D341Med (cell line): Measurements from ENCODE around the gene PALLD.
A peak's percentile ranks its signal among the peaks of the same experiment; 100 is the strongest.
"Not testable (repeated sequence)": the region's sequence is repeated elsewhere in the genome, so short reads cannot be mapped to it uniquely, and the experiment has no call there.

Experiments
- DNase-seq: peaks from one replicate; pipeline ENCODE4 v3.0.0; 2012; ENCODE audit warnings: low spot score

PALLD gene

DNA sequence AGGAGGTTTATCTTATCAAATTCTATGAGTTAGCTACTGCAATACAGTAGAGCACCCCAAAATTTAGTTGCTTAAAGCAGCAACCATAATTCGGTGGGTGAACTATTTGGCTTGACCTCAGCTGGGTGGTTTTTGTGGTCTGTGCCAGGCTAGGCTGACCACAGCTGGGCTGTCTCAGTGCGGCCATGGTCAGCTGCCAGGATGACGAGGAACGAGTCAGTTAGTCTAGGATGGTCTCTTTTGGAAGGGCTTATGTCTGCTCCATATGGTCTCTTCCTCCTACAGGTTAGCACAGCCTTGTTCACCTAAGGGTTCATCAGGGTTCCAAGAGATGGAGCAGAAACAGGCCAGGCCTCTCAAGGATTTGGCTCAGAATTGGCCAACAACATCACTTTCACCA, 210.4 kb downstream of the PALLD start:
- DNase-seq = no peak

DNA sequence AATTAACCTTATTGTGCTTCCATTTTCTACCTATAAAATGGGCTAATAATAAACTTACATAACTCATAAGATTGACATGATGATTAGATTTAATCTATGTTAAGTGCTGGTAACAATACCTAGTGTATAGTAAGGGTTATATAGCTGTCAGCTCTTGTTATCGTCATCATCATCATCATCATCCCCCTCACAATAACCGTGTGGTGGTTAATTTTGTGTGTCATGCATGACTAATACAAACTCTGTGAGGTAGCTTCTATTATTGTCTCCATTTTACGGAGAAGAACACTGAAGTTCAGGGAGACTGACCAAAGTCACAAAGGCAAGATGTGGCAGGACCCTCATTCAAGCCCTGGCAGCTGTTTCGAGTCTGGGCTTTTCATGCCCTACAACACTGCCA, 211.3 kb downstream of the PALLD start:
- no peak for DNase-seq

GRCh38 chr4:168710353-168710946, 213.6 kb downstream of the PALLD start:
- peak; percentile 30 for DNase-seq

- DNase-seq = no peak
Measured at GRCh38 chr4:168711197-168712140, 214.6 kb downstream of the PALLD start.

DNA sequence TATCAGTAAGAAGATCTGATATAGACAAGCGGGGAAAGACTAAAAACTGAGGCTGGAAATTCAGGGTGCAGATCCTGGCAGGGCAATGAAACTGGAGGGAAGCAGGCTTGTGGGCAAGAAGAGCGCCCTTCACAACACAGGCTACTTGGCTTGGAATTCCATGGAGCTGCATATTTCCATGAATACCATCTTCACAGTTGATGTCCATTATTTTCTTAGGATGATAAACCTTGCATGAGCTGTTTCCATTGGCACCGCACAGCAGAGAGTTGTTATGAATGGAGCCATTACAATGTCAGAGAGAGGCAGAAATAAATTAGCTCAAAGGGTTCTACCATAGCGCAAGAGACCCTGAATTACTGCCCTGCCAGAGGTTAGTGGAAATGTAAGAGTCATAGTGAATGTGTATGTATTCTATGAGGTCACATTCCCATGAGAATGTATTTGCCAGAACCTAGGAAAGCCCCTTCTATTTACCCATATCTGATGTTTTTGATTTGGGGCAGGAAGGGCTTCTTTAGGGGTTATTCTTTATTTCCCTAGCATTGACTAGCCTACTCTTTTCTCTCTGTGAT, 215.6 kb downstream of the PALLD start:
- no peak for DNase-seq

DNA sequence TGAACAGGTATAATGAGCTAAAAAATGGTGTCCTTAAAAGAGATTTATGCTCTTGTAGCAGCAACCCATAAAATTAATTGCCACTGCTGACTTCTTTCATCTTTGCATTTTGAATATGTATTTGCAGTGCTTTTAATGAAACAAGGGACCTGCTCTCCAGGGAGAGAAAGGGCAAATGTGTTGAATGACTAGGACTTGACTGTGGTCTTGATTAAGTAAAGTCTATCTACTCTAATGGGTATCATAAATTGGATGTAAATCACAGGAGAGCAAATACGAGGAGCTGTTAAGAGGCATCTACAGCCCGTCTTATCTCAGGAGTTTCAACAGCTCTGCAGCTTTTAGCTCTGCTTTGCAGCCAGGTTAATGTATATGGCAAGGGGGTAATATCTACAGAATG, 216.4 kb downstream of the PALLD start:
- no peak for DNase-seq

DNA sequence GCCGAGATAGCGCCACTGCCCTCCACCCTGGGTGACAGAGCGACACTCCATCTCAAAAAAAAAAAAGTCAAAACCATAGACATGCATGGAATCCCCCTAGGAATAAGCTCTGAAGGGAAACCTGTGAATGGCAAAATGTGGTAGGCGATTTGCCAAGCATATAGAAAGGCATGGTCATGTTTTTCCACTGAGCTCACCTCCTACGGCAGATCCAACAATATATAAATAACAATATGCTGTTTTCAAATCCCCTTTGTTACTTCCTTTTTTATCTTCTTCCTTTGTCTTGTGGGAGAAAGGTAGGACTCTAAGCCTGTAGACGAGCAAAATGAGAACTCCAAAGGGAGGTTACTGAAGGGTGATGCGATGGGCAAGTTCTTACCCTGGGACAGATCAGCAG, 219.0 kb downstream of the PALLD start:
- no peak for DNase-seq

DNA sequence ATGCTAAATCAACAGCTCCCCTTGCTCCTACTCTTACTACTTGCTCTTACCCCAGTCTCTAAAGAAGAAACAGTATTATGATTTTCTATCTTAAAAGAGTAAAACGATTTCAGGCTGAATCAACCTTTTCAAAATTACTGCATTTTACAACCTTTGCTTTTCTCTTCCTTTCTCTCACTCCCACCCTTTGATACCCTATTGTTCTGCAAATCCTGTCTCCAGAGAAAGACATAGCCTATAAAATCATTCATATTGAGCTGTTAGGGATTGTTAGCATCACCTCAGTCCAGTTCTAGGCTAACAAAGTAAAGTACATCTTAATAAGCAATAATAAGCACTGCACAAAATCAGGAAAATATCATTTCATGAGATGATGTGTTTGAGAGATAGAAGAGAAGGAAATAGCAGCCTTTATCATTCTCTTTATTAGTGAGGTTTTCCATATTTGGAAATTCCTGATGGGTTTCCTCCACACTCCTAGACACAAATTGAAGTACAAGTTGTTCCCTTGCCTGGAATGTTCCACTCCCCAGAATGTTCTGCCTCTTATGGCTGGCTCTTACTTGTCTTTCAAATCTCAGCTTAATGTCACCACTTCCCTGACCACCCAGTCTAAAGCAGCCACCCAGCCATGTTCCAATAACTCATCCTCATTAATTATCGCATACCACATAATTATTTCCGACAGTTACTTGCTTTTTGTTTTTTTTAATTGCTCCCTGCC, 219.7 kb downstream of the PALLD start:
- no peak for DNase-seq

DNA sequence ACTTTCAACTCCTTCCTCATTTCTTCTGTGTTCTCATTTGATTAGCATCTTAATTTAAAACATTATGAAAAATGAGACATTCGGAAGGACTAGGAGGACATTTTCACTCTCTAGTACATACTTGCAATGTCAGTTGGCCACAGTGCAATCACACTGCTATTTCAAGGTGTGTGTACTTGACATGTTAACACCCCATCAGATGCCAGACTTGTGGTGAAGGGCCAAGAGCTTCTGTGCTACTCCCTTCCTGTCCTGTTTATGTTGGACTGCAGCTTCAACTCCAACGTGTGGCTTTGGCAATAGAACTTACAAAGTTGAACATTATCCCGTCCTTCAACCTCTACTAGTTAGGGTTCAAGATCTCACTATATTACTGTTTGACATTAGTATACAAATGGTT, 221.0 kb downstream of the PALLD start:
- DNase-seq = no peak

DNA sequence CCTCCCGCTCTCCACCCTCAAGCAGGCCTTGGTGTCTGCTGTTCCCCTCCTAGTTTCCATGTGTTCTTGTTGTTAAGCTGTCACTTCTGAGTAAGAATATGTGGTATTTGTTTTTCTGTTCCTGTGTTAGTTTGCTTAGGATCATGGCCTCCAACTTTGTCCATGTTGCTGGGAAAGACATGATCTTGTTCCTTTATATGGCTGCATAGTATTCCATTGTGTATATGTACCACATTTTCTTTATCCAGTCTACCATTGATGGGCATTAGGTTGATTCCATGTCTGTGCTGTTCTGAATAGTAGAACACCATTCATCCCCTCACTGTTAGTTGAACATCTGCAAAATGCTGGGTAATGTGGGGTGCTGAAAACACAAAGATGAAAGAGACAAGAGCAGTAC, 222.9 kb downstream of the PALLD start:
- DNase-seq = no peak

DNA sequence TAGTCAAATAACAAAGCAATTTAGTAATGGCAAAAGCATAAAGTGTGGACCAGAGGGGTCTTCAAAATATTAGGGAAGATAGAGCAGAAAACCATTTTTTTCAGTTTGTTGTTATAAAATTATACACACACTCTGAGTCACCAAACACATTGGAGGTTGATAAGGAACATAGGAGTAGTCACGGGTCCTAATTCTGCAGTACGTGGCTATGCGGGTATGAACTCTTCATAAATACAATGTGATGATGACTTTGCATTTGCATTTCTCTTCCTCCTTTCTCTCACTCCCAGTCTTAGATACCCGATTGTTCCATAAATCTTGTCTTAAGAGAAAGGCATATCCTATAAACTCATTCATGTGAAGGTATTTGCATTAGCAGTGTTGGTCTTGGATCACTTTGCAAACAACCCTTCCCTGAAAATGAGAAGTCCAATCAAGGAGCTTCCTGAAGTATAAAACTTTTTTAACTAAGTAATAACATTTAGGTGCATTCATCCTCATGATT, 223.6 kb downstream of the PALLD start:
- no peak for DNase-seq

- DNase-seq = no peak
Measured at GRCh38 chr4:168722391-168722790, 225.5 kb downstream of the PALLD start.

DNA sequence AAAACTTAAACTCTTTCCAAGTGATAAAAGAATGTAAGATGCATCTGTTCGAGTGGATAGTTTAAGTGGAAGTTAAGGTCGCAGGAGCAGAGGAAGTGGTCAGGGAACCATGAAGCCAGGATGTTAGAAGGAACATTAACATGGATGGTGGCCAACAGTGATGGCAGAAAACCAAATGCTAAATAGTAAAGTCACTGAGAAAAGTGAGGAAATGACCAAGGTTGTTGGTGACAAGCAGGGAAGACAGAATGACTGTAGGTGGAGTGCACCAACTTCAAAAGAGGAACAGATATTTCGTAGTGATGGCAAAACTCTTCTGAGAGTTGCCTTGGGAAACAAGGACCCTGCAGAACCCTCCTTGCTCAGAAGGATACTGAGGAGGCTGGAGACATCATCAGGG, 226.2 kb downstream of the PALLD start:
- DNase-seq = no peak

GRCh38 chr4:168723569-168723968, 226.7 kb downstream of the PALLD start:
- DNase-seq = no peak

DNA sequence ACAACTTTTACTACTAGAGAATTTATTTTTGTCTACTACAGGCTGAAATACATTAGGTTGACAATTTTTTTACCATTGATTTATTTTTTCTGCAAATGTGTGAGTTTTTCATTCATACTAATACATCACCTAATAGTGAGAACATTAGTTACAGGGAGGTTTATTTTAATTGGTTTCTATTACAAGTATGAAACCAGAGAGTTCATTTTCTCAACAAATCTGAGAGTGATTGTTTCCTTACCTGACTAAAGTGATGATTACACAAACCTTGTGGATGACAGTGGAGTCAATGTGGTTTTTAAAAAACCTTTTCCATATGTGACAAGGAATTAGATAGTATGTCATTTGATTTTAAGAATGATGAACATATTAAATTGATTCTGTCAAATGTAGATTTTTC, 227.4 kb downstream of the PALLD start:
- no peak for DNase-seq

DNA sequence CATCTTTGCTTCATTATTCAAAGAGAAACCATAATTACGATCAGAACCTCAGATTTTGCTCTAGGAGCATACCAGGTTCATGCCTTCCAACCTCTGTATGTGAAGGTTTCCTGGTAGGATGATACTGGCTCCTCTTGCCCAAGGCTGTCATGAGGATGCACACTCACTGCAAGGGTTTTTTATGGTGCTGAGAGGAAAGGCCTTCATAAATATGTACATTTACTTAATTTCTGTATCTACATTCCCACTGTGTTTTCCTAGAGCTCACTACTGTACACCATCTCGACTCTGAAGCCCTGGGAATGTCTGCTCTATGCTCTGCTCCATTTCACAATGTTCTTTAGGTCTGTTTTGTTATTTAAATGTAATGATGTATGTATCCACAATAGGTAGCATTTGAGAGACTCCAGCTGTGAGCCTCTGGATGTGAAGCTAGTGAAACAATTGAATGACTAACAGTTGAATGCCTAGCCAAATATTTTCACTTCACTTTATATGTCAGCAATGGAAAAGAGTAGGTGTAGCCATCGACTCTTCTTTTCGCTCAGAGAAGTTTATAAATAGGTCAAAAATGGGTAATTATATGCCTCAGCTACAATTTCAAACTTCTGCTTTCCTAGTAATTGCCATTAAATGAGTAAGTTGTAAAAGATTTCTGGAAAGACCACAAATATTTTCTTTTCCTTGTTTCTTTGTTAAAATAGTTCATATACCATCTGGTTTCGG, 228.0 kb downstream of the PALLD start:
- no peak for DNase-seq

DNA sequence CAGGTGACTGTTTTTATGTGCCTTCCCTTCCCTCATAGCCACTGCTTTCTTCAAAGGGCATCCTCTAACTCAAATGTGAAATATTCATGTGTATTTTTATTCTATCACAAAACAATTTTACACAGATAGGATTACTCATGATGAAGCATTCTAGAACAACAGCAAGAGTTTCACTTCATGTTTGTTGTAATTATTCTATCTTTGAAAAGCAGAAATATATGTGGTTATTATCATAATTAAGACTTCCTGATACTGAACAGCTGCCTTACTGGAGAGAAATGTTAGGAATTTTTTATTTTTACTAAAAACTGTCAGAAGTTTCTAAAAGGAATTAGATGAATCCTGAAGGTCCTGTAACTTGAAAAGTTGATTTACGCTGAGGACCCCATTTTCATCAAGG, 229.1 kb downstream of the PALLD start:
- no peak for DNase-seq

DNA sequence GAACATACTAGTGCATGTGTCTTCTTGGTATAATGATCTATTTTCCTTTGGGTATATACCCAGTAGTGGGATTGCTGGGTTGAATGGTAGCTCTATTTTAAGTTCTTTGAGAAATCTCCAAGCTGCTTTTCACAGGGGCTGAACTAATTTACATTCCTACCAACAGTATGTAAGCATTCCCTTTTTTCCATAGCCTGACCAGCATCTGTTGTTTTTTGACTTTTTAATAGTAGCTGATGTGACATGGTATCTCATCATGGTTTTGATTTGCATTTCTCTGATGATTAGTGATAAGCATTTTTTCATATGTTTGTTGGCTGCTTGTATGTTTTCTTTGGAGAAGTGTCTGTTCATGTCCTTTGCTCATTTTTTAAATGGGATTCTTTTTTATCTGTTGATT, 230.3 kb downstream of the PALLD start:
- not testable (repeated sequence) for DNase-seq

DNA sequence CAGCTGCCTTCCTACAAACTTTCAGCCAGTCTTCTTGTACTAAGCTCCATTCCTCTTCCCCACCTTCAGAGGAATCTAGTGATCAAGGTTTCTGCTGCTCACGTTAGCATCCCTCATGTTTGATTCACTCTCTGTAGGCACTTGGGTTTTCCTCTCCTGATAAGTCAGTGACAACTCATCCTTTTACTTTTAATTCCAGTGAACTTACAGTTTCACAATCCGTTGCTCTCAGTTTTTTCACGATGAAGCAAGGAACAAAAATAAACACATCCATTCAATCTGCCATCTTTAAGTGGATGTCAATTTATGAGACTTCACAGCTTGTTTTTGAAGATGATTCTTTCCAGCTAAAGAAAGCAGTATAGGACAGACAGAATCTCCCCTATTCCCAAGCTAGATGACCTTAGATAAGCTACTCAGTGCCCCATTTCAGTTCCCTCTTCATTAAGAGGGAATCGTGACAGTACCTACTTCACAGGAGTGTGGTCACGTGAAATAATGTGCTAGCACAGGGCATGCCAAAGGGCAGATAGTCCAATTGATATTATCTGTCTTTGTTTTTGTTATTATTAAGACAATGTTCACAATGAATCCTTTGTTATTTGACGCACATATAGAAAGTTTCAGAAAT, 234.3 kb downstream of the PALLD start:
- no peak for DNase-seq

GRCh38 chr4:168731706-168732414, 235.0 kb downstream of the PALLD start:
- DNase-seq = no peak

GRCh38 chr4:168732714-168733113, 235.9 kb downstream of the PALLD start:
- DNase-seq = no peak
